GM12872 (cell line): ENCODE measurements around the gene SAT1.

Source experiments
- CTCF ChIP-seq: IDR thresholded peaks from 3 replicates; pipeline ENCODE4 v1.5.1; 2011; ENCODE audit warnings: low read depth, mild to moderate bottlenecking, low read length, moderate library complexity; ENCODE audit not compliant: insufficient read depth

SAT1 gene

GRCh38 chrX:23765868-23766267 lies 17.1 kb upstream of the SAT1 start:
- no peak for TF ChIP-seq CTCF

GRCh38 chrX:23766650-23767551 lies 16.1 kb upstream of the SAT1 start:
- TF ChIP-seq CTCF: no peak

GRCh38 chrX:23770142-23770541 lies 12.8 kb upstream of the SAT1 start:
- TF ChIP-seq CTCF: no peak

GRCh38 chrX:23773601-23774175 lies 9.3 kb upstream of the SAT1 start:
- TF ChIP-seq CTCF: no peak

GRCh38 chrX:23776363-23776762 lies 6.6 kb upstream of the SAT1 start:
- TF ChIP-seq CTCF: no peak

- no peak for TF ChIP-seq CTCF
Measured at GRCh38 chrX:23779025-23779424, 3.9 kb upstream of the SAT1 start.

GRCh38 chrX:23782455-23782854 lies 518 bp upstream of the SAT1 start:
- TF ChIP-seq CTCF: no peak
